ENCODE data around the gene CALD1. TPM values are rescaled to one million over a fixed set of nuclear protein-coding genes. Genes with fewer than 3 reads are reported as not detected.
A peak's percentile ranks its signal among the peaks of the same experiment; 100 is the strongest.

Gene CALD1
- total RNA-seq, 4 donors from 2014 or later: 1,513 to 2,575 (median 1,808) TPM

GRCh38 chr7:134827889-134828288 lies 48.5 kb downstream of the CALD1 start:
- no peak for TF ChIP-seq POLR2A (IDR thresholded peaks at IDR 0.05)
- peak; percentile 87 for TF ChIP-seq POLR2AphosphoS5 (IDR thresholded peaks at IDR 0.05)
- TF ChIP-seq CTCF (IDR thresholded peaks at IDR 0.05): peak in 1 of 4 experiments; percentile 5
- TF ChIP-seq EP300 (IDR thresholded peaks at IDR 0.05): peak; percentile 70
- peaks cover 11 to 98% (median 41%) of the 10 kb centered on the region in 3 donors for H3K4me1 ChIP-seq
- no peaks in the 10 kb centered on the region for H3K9me3 ChIP-seq
- peak overlapping the region; percentile 76 to 99 (median 83) for H3K27ac ChIP-seq
- no peaks in the 10 kb centered on the region for H3K36me3 ChIP-seq
- peak overlapping the region in 1 of 2 donors; percentile 9 for H3K4me3 ChIP-seq
- whole genome bisulfite sequencing, 2 donors (ENCODE audit: low coverage in 1 of 2): 24 to 25% methylated on average over 3 of the region's 3 CpGs
- no peaks in the 10 kb centered on the region for H3K27me3 ChIP-seq
- peak; percentile 84 for ATAC-seq

GRCh38 chr7:134828361-134828760 lies 48.9 kb downstream of the CALD1 start:
- Histone ChIP-seq H3K27me3 (no peaks in the 10 kb centered on the region), H3K4me1 (peaks cover 11 to 98% (median 44%) of the 10 kb centered on the region in 3 donors), H3K4me3 (peak overlapping the region in 1 of 2 donors; percentile 9), H3K36me3 (no peaks in the 10 kb centered on the region), H3K9me3 (no peaks in the 10 kb centered on the region), H3K27ac (peak overlapping the region; percentile 76 to 99 (median 83))
- no peak for ATAC-seq
- no peak for TF ChIP-seq EP300 (IDR thresholded peaks at IDR 0.05)
- TF ChIP-seq CTCF (IDR thresholded peaks at IDR 0.05): no peak
- TF ChIP-seq POLR2A (IDR thresholded peaks at IDR 0.05): no peak
- TF ChIP-seq POLR2AphosphoS5 (IDR thresholded peaks at IDR 0.05): no peak
- WGBS, 2 donors (ENCODE audit: low coverage in 1 of 2): 29 to 67% methylated on average over 2 of the region's 2 CpGs

GRCh38 chr7:134829380-134829986 lies 50.0 kb downstream of the CALD1 start:
- Histone ChIP-seq H3K27ac (peak overlapping the region; percentile 76 to 99 (median 83)), H3K36me3 (no peaks in the 10 kb centered on the region), H3K27me3 (no peaks in the 10 kb centered on the region), H3K9me3 (no peaks in the 10 kb centered on the region), H3K4me3 (no peak overlapping the region), H3K4me1 (peaks cover 11 to 98% (median 48%) of the 10 kb centered on the region in 3 donors)
- TF ChIP-seq EP300 (IDR thresholded peaks at IDR 0.05) (no peak), CTCF (IDR thresholded peaks at IDR 0.05) (no peak), POLR2AphosphoS5 (IDR thresholded peaks at IDR 0.05) (no peak), POLR2A (IDR thresholded peaks at IDR 0.05) (no peak)
- ATAC-seq: no peak
- 48 to 60% methylated on average over 3 of the region's 3 CpGs for WGBS, 2 donors (ENCODE audit: low coverage in 1 of 2)

- no peak for TF ChIP-seq CTCF (IDR thresholded peaks at IDR 0.05)
- no peak for TF ChIP-seq EP300 (IDR thresholded peaks at IDR 0.05)
- no peak for TF ChIP-seq POLR2A (IDR thresholded peaks at IDR 0.05)
- TF ChIP-seq POLR2AphosphoS5 (IDR thresholded peaks at IDR 0.05): no peak
- no peaks in the 10 kb centered on the region for H3K27me3 ChIP-seq
- H3K9me3 ChIP-seq: no peaks in the 10 kb centered on the region
- peak overlapping the region; percentile 73 to 99 (median 83) for H3K27ac ChIP-seq
- peaks cover 4 to 98% (median 44%) of the 10 kb centered on the region in 3 donors for H3K4me1 ChIP-seq
- ATAC-seq: peak; percentile 30
- H3K36me3 ChIP-seq: no peaks in the 10 kb centered on the region
- H3K4me3 ChIP-seq: peak overlapping the region in 1 of 2 donors; percentile 24
- 13 to 30% methylated on average over 13 to 15 of the region's 15 CpGs for WGBS, 2 donors (ENCODE audit: low coverage in 1 of 2)
Measured at GRCh38 chr7:134831862-134832261, 52.4 kb downstream of the CALD1 start.

- H3K4me1 ChIP-seq: peaks cover 4 to 98% (median 40%) of the 10 kb centered on the region in 3 donors
- H3K27me3 ChIP-seq: no peaks in the 10 kb centered on the region
- no peak for ATAC-seq
- peak overlapping the region in 1 of 2 donors; percentile 24 for H3K4me3 ChIP-seq
- TF ChIP-seq POLR2A (IDR thresholded peaks at IDR 0.05) (no peak), CTCF (IDR thresholded peaks at IDR 0.05) (no peak), POLR2AphosphoS5 (IDR thresholded peaks at IDR 0.05) (no peak), EP300 (IDR thresholded peaks at IDR 0.05) (no peak)
- no peaks in the 10 kb centered on the region for H3K9me3 ChIP-seq
- peak overlapping the region; percentile 73 to 99 (median 83) for H3K27ac ChIP-seq
- 37 to 39% methylated on average over 3 of the region's 3 CpGs for WGBS, 2 donors (ENCODE audit: low coverage in 1 of 2)
- H3K36me3 ChIP-seq: no peaks in the 10 kb centered on the region
Measured at GRCh38 chr7:134832367-134832766, 52.9 kb downstream of the CALD1 start.
